GM12875 (cell line): ENCODE measurements around the gene SLC25A38.

Experiments
- H3K4me3 ChIP-seq: one replicate; pipeline ENCODE4 v1.5.1; 2011; ENCODE audit warnings: low read depth, low read length, control low read depth
- CTCF ChIP-seq: IDR thresholded peaks from 2 replicates; pipeline ENCODE4 v1.5.1; 2011; ENCODE audit warnings: low read depth, mild to moderate bottlenecking, control low read depth, inconsistent platforms, low read length, moderate library complexity, borderline replicate concordance; ENCODE audit not compliant: insufficient read depth

The SLC25A38 gene

DNA sequence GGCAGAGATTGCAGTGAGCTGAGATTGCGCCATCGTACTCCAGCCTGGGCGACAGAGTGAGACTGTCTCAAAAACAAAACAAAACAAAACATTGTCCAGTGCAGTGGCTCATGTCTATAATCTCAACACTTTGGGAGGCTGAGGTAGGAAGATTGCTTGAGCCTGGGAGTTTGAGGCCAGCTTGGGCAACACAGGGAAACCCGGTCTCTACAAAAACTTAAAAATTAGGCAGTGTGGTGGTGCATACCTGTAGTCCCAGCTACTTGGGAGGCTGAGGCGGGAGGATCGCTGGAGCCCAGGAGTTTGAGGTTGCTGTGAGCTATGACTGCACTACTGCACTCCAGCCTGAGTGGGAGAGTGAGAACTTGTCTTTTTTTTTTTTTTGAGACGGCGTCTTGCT lies 57.1 kb downstream of the SLC25A38 start:
- no peak overlapping the region for H3K4me3 ChIP-seq
- no peak for TF ChIP-seq CTCF

DNA sequence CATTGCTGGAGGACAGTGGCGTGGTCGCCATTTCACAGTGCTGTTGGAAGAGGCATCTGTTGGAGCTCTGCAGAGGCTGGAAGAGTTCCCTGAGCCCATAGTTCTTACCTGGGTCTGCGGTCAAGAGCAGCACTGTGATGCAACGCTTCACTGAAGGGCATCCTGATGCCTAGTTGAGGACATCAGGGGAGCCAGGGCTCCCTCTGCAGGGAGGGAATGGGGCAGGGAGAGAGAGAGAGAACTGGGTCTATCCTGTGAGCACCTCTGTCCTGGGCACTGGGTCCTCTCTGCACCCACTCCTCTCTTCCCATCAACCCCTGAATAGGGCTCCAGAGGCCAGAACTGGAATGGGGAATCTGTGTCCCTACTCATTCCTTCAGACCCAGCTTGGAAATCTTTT lies 60.4 kb downstream of the SLC25A38 start:
- TF ChIP-seq CTCF, result no peak
- H3K4me3 ChIP-seq, result no peak overlapping the region

DNA sequence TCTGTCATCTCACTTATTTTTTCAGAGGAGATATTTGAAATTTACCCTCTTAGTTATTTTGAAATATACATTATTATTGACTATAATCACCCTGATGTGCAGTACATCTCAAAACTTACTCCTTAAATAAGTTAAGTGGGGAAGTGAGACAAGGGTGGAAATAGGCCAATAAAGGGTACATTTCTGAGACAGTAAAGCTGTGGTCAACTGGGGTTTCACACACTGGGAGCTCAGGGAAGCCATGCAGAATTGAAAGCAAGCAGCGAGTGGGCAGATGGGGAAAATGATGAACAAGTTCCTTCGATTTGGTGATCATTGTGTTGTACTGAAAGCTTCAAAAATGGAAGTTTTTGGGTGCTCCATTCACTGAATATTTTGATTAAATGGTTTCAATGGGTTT lies 62.8 kb downstream of the SLC25A38 start:
- no peak overlapping the region for H3K4me3 ChIP-seq
- TF ChIP-seq CTCF, result no peak

DNA sequence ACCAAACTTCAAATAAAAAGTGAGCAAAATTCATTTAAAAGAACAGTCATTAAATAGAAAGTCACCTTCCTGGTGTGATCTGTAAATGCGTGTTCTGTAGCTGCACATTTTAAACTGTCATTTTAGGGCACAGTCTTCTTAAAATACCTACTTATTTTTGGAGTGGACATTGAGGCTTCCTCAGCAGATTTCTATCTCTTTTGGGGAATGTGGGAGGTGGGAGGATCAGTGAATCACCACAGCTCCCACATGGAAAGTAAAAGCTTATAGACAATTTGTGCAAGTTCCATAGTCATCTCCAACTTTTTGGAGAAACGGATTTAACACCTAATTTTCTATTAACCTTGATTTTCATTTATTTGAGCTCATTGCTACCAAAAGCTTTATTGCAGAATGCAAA lies 63.3 kb downstream of the SLC25A38 start:
- no peak overlapping the region for H3K4me3 ChIP-seq
- TF ChIP-seq CTCF, result no peak
